Small intestine (tissue), 7 donors: ENCODE measurements around the gene PPRC1. TPM values are rescaled to one million over a fixed set of nuclear protein-coding genes. Genes with fewer than 3 reads are reported as not detected.
"Not testable (repeated sequence)": the region's sequence is repeated elsewhere in the genome, so short reads cannot be mapped to it uniquely, and the experiment has no call there.

Source experiments
- DNase-seq, 2 donors: peaks; one replicate each; pipeline versions ENCODE4 v3.0.0 to v3.0.0-alpha.2; 2013
- FAIRE-seq: peaks from 2 replicates; lab custom pipeline; 2012; peaks lifted over from hg19 to GRCh38; lab: Jason Lieb, UNC
- H3K27ac ChIP-seq, 3 donors: one replicate each; pipeline ENCODE4 v1.5.1; 2013; ENCODE audit warnings: low read length in 2 of 3, mild to moderate bottlenecking in 2 of 3, control low read depth in 1 of 3, inconsistent platforms in 1 of 3, low read depth in 1 of 3, moderate library complexity in 1 of 3
- H3K27me3 ChIP-seq, 3 donors: one replicate each; pipeline ENCODE4 v1.6.1; 2013; ENCODE audit warnings: low read length in 3 of 3, inconsistent platforms in 1 of 3; ENCODE audit not compliant: control insufficient read depth in 3 of 3, insufficient read depth in 3 of 3
- H3K36me3 ChIP-seq, 3 donors: one replicate each; pipeline ENCODE4 v1.6.1; 2013; ENCODE audit warnings: low read length in 3 of 3, inconsistent platforms in 1 of 3, low read depth in 1 of 3, mild to moderate bottlenecking in 1 of 3, moderate library complexity in 1 of 3; ENCODE audit not compliant: control insufficient read depth in 3 of 3, insufficient read depth in 2 of 3
- H3K4me1 ChIP-seq, 3 donors: one replicate each; pipeline ENCODE4 v1.6.1; 2013; ENCODE audit warnings: low read length in 2 of 3, inconsistent platforms in 1 of 3, low read depth in 1 of 3, mild to moderate bottlenecking in 1 of 3, moderate library complexity in 1 of 3; ENCODE audit not compliant: control insufficient read depth in 3 of 3, insufficient read depth in 2 of 3
- H3K4me3 ChIP-seq, 3 donors: one replicate each; pipeline ENCODE4 v1.5.1; 2013; ENCODE audit warnings: low read length in 3 of 3, control low read depth in 1 of 3, inconsistent platforms in 1 of 3, low read depth in 1 of 3, mild to moderate bottlenecking in 1 of 3, moderate library complexity in 1 of 3
- H3K9me3 ChIP-seq, 2 donors: one replicate each; pipeline ENCODE4 v1.6.1; 2013; ENCODE audit warnings: low read depth in 1 of 2, low read length in 1 of 2; ENCODE audit not compliant: control insufficient read depth in 2 of 2, insufficient read depth in 1 of 2
- WGBS, 3 donors: extraction: QIAGEN DNeasy Blood & Tissue Kit; methylation state at CpG; one replicate each; pipeline ENCODE4 v1.1.7; 2013; 5-methylcytosine and 5-hydroxymethylcytosine counted together
- polyA plus RNA-seq, 4 donors: library from polyadenylated mRNA; stranded (reverse) in 3 of 4; unstranded in 1 of 4; fragments of 200-250 nt in 3 of 4; fragments of 120-200 nt in 1 of 4; gene quantifications; one replicate each; pipeline versions ENCODE4 v1.2.1 to v1.2.3, GENCODE V29; 2013
- donor health status: healthy with polysubstance abuse.
- donor health status: control.
- donor health status: control.
- donor health status: Bipolar disorder and iron deficiency.
- donor health status: healthy.

Gene PPRC1
- polyA plus RNA-seq, 4 donors = 4.5 to 26.5 (median 11.9) TPM

- WGBS, 3 donors = 65 to 72% (median 68%) methylated on average over 2 of the region's 2 CpGs
- no peak for FAIRE-seq
Measured at GRCh38 chr10:102185272-102185671, 52.4 kb downstream of the PPRC1 start.

GRCh38 chr10:102185811-102186527, 53.1 kb downstream of the PPRC1 start:
- no peak for FAIRE-seq

More at GRCh38 chr10:102185272-102185671, 52.4 kb downstream of the PPRC1 start:
- Histone ChIP-seq H3K9me3 (peaks cover 0 to 14% of the 10 kb centered on the region in 2 donors), H3K36me3 (no peaks in the 10 kb centered on the region), H3K27ac (no peak overlapping the region), H3K27me3 (no peaks in the 10 kb centered on the region), H3K4me1 (peaks cover 0 to 13% (median 3%) of the 10 kb centered on the region in 3 donors), H3K4me3 (no peak overlapping the region)
- no peak for DNase-seq

GRCh38 chr10:102188298-102188940, 55.6 kb downstream of the PPRC1 start:
- Histone ChIP-seq H3K27ac (peak overlapping the region in 2 of 3 donors; percentile 2 to 28), H3K4me1 (peaks cover 0 to 13% (median 3%) of the 10 kb centered on the region in 3 donors), H3K9me3 (peaks cover 0 to 30% of the 10 kb centered on the region in 2 donors), H3K4me3 (no peak overlapping the region), H3K27me3 (no peaks in the 10 kb centered on the region), H3K36me3 (no peaks in the 10 kb centered on the region)
- 14 to 45% (median 34%) methylated on average over 3 of the region's 3 CpGs for WGBS, 3 donors
- DNase-seq = peak; percentile 54 to 71
- FAIRE-seq = no peak

More at GRCh38 chr10:102185811-102186527, 53.1 kb downstream of the PPRC1 start:
- H3K36me3 ChIP-seq = no peaks in the 10 kb centered on the region
- DNase-seq = no peak
- H3K4me1 ChIP-seq = peaks cover 0 to 13% (median 3%) of the 10 kb centered on the region in 3 donors
- H3K4me3 ChIP-seq = no peak overlapping the region
- 75 to 90% (median 83%) methylated on average over 15 of the region's 15 CpGs for WGBS, 3 donors
- peaks cover 0 to 15% of the 10 kb centered on the region in 2 donors for H3K9me3 ChIP-seq
- peak overlapping the region in 1 of 3 donors; percentile 42 for H3K27ac ChIP-seq
- H3K27me3 ChIP-seq = no peaks in the 10 kb centered on the region

- 16 to 43% (median 23%) methylated on average over 7 of the region's 7 CpGs for WGBS, 3 donors
- H3K36me3 ChIP-seq, H3K4me3 ChIP-seq, H3K27me3 ChIP-seq, FAIRE-seq: not testable (repeated sequence)
- DNase-seq = peak; percentile 47 to 60
- H3K4me1 ChIP-seq = peaks cover 0 to 13% (median 3%) of the 10 kb centered on the region in 3 donors
- peak overlapping the region in 2 of 3 donors; percentile 33 to 66 for H3K27ac ChIP-seq
- H3K9me3 ChIP-seq = peaks cover 0 to 30% of the 10 kb centered on the region in 2 donors
Measured at GRCh38 chr10:102188941-102189898, 56.4 kb downstream of the PPRC1 start.

- Histone ChIP-seq H3K27ac (no peak overlapping the region), H3K4me3 (no peak overlapping the region), H3K4me1 (peaks cover 0 to 13% (median 3%) of the 10 kb centered on the region in 3 donors), H3K9me3 (peaks cover 0 to 24% of the 10 kb centered on the region in 2 donors), H3K36me3 (no peaks in the 10 kb centered on the region), H3K27me3 (no peaks in the 10 kb centered on the region)
- DNase-seq (no peak), FAIRE-seq (no peak)
- 64 to 77% (median 71%) methylated on average over 7 of the region's 7 CpGs for WGBS, 3 donors
Measured at GRCh38 chr10:102191956-102192355, 59.1 kb downstream of the PPRC1 start.

- WGBS, 3 donors = 78 to 83% (median 82%) methylated on average over 6 of the region's 6 CpGs
- peaks cover 0 to 18% of the 10 kb centered on the region in 2 donors for H3K9me3 ChIP-seq
- H3K27ac ChIP-seq = no peak overlapping the region
- DNase-seq (no peak), FAIRE-seq (no peak)
- no peaks in the 10 kb centered on the region for H3K4me1 ChIP-seq
- H3K4me3 ChIP-seq = no peak overlapping the region
- H3K36me3 ChIP-seq = no peaks in the 10 kb centered on the region
- H3K27me3 ChIP-seq = no peaks in the 10 kb centered on the region
Measured at GRCh38 chr10:102195296-102195870, 62.5 kb downstream of the PPRC1 start.

- Histone ChIP-seq H3K9me3 (peaks cover 0 to 15% of the 10 kb centered on the region in 2 donors), H3K36me3 (no peaks in the 10 kb centered on the region), H3K27ac (no peak overlapping the region), H3K27me3 (no peaks in the 10 kb centered on the region), H3K4me3 (no peak overlapping the region), H3K4me1 (no peaks in the 10 kb centered on the region)
- DNase-seq (no peak), FAIRE-seq (no peak)
- 65 to 83% (median 70%) methylated on average over 2 of the region's 2 CpGs for WGBS, 3 donors
Measured at GRCh38 chr10:102196893-102197292, 64.1 kb downstream of the PPRC1 start.
